AG04449 (cell line): ENCODE results near the gene NUP88.
A peak's percentile ranks its signal among the peaks of the same experiment; 100 is the strongest.
"Not testable (repeated sequence)": the region's sequence is repeated elsewhere in the genome, so short reads cannot be mapped to it uniquely, and the experiment has no call there.

ENCODE experiments used
- CTCF ChIA-PET: fragments of 350-600 bp; formaldehyde crosslinking; extraction: SDS; loops from one replicate; lab custom pipeline; 2021; ENCODE audit warnings: antibody characterized with exemption; lab: Yijun Ruan, JAX
- POLR2A ChIA-PET: fragments of 400-600, 350-600 bp; formaldehyde crosslinking; extraction: SDS; loops from one replicate; lab custom pipeline; 2020; ENCODE audit warnings: antibody characterized with exemption, inconsistent platforms; lab: Yijun Ruan, JAX
- DNase-seq: peaks from one replicate; pipeline ENCODE4 v3.0.0-alpha.2; 2010; ENCODE audit warnings: low read depth, low spot score
- H3K4me3 ChIP-seq: 2 replicates; pipeline ENCODE4 v1.5.1; 2011; ENCODE audit warnings: low read depth, mild to moderate bottlenecking, control low read depth, low read length
- CTCF ChIP-seq: IDR thresholded peaks from one replicate; pipeline ENCODE4 v1.5.1; 2011; ENCODE audit warnings: mild to moderate bottlenecking, moderate library complexity, low read length, control low read depth, inconsistent platforms; ENCODE audit not compliant: insufficient read depth; ENCODE audit errors: missing control alignments

Gene NUP88

GRCh38 chr17:5444209-5444608 lies 24.7 kb upstream of the NUP88 start:
- CTCF ChIA-PET: interaction anchor here (0.9 to 9.7 kb wide), 2 partner anchors 17 to 206 kb away, joined by 4 to 162 read pairs; no protein-coding TSS in a partner anchor
- no peak for TF ChIP-seq CTCF
- DNase-seq: no peak
- POLR2A ChIA-PET: no interaction called here
- no peak overlapping the region for H3K4me3 ChIP-seq

DNA sequence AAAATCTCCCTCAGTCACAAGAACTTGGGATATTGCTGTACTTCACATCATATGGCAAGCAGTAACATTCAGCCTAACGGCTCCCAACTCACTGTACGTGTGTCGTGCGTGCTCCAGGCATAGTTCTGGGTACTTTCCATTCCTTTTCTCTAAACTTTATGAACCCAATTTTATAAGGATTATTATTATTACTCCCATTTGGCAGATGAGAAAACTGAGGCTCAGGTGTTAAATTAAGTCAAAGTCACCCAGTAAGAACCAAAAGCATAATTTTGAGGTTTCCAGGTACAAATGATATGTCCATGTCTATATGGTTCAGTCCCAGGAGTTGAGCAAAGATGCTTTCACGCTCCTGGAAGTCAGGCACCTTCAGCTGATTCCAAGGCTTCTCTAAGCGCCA lies 24.3 kb upstream of the NUP88 start:
- no peak overlapping the region for H3K4me3 ChIP-seq
- no peak for TF ChIP-seq CTCF
- ChIA-PET CTCF (interaction anchor here (8.3 to 9.7 kb wide), 2 partner anchors 17 to 196 kb away, joined by 126 to 162 read pairs; no protein-coding TSS in a partner anchor), POLR2A (no interaction called here)
- no peak for DNase-seq

DNA sequence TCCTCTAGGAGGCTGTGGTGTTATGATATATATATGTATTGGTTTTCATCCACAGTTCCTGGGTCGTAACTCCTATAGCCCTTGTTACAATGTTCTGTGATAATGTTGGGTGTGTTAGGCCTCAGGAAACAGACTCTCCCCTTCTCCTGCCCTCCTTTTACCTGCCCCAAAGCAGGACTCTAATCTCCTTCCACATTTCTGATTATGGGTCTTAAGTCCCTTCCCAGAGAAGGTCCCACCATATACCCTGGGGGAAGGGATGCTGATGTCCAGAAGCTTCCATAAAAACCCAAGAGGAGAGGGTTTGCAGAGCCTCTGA lies 19.9 kb upstream of the NUP88 start:
- H3K4me3 ChIP-seq: peak overlapping the region; percentile 40
- ChIA-PET POLR2A (interaction anchor here (0.7 to 1.9 kb wide), 5 partner anchors 20 to 1697 kb away, joined by 3 to 7 read pairs (median 3); partner anchors contain the start of genes DHX33 and NUP88), CTCF (interaction anchor here (0.6 to 9.7 kb wide), 57 partner anchors 12 to 996 kb away, joined by 3 to 162 read pairs (median 4); partner anchors contain the start of genes AIPL1, DERL2, DHX33 and MIS12)
- TF ChIP-seq CTCF: no peak
- DNase-seq: no peak

DNA sequence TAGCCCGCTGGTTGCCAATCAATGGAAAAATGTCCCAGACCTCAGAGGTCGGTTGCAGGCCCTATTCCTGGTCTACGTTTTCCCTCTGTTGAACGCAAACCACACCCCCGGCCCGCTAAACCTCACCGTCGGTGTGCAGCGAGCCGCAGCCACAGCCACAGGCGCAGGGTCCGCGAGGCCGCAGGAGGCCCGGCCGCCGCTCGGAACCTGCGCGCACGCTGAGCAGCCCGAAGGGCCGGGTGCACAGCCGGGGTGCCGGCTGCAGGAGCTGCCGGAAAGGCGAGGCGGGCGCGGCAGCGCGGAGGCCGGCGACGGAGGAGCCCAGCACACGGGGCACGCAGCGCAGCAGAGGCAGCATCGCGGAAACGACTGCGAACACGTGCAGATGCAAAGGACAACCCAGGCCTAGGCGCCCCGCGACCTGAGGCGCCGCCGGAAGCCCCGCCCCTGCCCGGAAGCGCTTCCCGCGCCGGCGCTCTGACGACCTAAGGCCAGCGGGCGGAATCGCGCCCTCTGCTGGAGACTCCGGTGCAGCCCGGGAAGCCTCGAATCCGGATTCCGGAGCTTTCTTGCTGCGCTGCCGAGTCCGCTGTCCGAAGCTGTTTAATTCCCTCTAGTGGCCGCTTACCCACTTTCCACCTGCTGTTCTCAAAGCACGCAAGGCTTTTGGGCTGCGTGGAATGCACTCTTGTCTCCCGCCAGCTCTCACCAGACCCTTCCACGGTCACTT lies 19.4 kb upstream of the NUP88 start, which contains the start of gene C1QBP:
TSS of gene C1QBP (minus strand) at position 440 of the 730 bp plus-strand sequence. CDS start at position 358, 82 bp downstream.
- ChIA-PET POLR2A (interaction anchor here (0.6 to 1.9 kb wide), 6 partner anchors 20 to 1697 kb away, joined by 3 to 7 read pairs (median 3); partner anchors contain the start of genes DHX33 and NUP88), CTCF (interaction anchor here (0.6 to 9.7 kb wide), 58 partner anchors 12 to 997 kb away, joined by 3 to 162 read pairs (median 4); partner anchors contain the start of genes AIPL1, DERL2, DHX33 and MIS12)
- peak; percentile 55 for DNase-seq
- H3K4me3 ChIP-seq: peak within 1 kb of the TSS; percentile 84
- TF ChIP-seq CTCF: peak; percentile 85

DNA sequence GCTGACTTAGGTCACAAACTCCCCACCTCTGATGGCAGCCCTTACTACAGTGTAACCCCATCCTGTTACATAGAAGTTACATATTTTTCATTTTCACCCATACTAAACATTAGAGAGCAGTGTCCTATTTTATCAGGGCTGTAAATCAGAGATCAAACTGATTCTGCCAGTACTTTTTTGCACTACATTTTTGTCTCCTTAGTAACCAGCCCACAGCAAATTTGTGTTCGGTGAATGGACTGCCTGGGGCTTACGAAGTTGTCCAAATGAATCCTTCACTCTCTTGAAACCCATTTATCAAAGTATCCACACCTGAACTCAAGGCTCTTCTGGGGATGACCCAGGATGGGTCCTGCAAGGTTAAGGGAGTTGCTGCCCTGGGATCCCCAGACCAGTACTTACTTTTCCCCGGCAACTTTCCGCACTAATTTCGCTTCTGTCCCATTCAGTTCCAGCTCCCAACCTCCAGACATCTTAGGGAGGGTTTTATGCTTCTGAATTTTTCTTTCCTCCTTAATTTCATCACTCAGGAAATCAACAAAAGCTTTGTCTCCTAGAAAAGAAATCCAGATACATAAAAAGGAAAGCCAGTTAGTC lies 18.4 kb upstream of the NUP88 start:
- POLR2A ChIA-PET: interaction anchor here (1.9 kb wide), 1 partner anchor 18 kb away, joined by 7 read pairs; the partner anchor contains the start of gene NUP88
- no peak for TF ChIP-seq CTCF
- peak overlapping the region; percentile 84 for H3K4me3 ChIP-seq
- no peak for DNase-seq
- CTCF ChIA-PET: interaction anchor here (1.1 to 9.7 kb wide), 12 partner anchors 11 to 246 kb away, joined by 3 to 162 read pairs (median 17); partner anchors contain the start of genes DHX33, NUP88, RPAIN and ZNF594

- ChIA-PET POLR2A (interaction anchor here (0.6 to 1.3 kb wide), 3 partner anchors 13 to 128 kb away, joined by 3 to 7 read pairs (median 3); no protein-coding TSS in a partner anchor), CTCF (interaction anchor here (0.9 to 9.7 kb wide), 5 partner anchors 9 to 188 kb away, joined by 3 to 162 read pairs (median 126); partner anchors contain the start of gene DHX33)
- not testable (repeated sequence) for H3K4me3 ChIP-seq, DNase-seq
Measured at GRCh38 chr17:5435781-5436315, 16.4 kb upstream of the NUP88 start.
